AG09319 (cell line): ENCODE data around the gene MRPL20.
A peak's percentile ranks its signal among the peaks of the same experiment; 100 is the strongest.

ENCODE experiments used
- DNase-seq: peaks from one replicate; pipeline ENCODE4 v3.0.0-alpha.2; 2010; ENCODE audit warnings: low read depth; ENCODE audit errors: extremely low read depth
- TF ChIP-seq, protein P1 (sequence below): IDR thresholded peaks from 2 replicates; pipeline ENCODE4 v1.5.1; 2011; ENCODE audit warnings: low read depth, mild to moderate bottlenecking, inconsistent platforms, low read length, moderate library complexity

MRPL20 gene

DNA sequence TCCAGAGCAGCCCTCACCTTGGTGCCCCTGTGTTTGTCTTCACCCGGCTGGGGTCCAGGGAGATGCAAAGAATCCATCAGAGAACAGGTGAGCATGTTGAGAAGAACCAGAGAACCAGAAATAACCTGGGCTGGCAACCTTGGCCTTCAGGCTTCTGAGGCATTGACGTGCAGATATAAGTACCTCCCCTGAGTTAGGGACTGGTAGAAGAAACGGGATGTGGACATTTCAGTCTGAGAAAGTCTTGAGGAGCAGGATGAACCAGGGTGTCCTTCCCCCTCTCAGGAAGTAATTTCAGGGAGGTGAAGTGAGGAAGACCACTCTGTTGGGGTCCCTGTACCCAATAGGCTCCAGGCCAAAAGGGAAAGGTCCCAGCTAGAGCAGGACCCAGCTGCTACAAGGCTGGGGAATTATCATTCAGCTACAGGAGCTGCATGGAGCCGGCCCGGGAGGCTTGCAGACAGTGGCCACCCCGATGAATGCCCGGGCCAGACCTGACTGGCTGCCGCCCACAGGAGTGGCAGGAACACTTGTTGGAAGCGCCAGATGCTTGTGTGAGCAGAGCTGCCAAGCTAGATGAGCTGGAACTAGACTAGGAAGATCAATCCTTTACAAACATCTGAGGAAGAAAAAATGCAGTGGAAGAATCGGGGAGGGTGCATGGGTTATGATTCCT is 30.4 kb downstream of the MRPL20 start:
- DNase-seq = no peak

DNA sequence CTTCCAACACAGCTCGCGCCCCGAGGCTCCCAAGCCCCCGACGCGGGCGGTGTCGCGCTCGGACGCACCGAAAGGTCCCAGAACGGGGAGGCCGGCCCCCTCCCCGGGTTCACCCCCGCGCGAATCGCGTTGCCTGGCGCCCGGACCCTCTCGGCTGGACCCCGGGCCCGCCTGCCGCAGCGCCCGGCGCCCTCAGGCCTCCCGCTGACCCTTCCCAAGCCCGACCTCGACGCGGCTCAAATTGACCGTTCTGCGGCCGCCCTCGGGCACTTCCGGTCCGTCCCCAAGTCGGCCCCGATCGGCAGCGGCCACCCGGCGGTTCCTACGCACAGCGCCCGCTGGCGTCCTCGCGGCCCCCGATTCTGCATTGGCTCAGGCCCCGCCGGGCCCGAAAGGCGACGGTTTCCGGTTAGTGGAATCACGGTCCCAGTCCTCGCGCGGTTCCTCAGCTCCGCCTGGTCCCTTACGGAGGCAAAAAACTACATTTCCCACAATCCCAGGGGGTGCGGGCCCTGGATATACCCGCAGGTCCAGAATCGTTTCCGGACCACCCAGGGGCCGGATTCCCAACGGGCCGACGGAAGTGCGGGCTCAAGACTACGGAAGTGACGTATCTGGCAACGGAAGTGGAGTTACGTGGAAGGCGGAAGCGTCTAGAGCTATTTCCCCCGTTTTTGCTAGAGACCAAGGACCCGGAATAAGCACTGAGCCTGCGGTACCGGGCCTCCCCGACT is 32.0 kb downstream of the MRPL20 start, which contains the start of gene AURKAIP1:
Gene AURKAIP1 (minus strand): TSS at position 279 of the 734 bp plus-strand sequence. CDS start 451 bp downstream, outside the sequence.
- TF ChIP-seq, protein P1, sequence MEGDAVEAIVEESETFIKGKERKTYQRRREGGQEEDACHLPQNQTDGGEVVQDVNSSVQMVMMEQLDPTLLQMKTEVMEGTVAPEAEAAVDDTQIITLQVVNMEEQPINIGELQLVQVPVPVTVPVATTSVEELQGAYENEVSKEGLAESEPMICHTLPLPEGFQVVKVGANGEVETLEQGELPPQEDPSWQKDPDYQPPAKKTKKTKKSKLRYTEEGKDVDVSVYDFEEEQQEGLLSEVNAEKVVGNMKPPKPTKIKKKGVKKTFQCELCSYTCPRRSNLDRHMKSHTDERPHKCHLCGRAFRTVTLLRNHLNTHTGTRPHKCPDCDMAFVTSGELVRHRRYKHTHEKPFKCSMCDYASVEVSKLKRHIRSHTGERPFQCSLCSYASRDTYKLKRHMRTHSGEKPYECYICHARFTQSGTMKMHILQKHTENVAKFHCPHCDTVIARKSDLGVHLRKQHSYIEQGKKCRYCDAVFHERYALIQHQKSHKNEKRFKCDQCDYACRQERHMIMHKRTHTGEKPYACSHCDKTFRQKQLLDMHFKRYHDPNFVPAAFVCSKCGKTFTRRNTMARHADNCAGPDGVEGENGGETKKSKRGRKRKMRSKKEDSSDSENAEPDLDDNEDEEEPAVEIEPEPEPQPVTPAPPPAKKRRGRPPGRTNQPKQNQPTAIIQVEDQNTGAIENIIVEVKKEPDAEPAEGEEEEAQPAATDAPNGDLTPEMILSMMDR = peak; percentile 37
- peak; percentile 99 for DNase-seq

More for the DNA sequence above, 30.4 kb downstream of the MRPL20 start:
- TF ChIP-seq, protein P1 = no peak

DNA sequence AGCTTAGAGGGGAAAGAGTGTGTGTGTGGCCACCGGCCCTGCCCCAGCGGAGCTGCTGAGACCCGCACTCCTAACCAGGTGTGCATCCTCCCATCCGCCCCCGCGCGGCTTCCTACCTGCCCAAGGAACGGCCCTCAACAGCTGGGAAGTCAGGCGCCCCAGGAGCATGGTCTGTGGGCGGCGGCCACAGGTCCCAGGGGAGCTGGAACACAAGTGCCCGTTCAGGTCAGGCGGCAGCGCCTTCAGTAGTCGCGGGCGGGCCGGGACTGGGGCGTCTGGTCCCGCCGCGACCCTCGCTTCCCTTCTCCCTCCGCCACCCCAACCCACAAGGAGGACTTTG is 32.5 kb downstream of the MRPL20 start:
- TF ChIP-seq, protein P1 = no peak
- DNase-seq = no peak

DNA sequence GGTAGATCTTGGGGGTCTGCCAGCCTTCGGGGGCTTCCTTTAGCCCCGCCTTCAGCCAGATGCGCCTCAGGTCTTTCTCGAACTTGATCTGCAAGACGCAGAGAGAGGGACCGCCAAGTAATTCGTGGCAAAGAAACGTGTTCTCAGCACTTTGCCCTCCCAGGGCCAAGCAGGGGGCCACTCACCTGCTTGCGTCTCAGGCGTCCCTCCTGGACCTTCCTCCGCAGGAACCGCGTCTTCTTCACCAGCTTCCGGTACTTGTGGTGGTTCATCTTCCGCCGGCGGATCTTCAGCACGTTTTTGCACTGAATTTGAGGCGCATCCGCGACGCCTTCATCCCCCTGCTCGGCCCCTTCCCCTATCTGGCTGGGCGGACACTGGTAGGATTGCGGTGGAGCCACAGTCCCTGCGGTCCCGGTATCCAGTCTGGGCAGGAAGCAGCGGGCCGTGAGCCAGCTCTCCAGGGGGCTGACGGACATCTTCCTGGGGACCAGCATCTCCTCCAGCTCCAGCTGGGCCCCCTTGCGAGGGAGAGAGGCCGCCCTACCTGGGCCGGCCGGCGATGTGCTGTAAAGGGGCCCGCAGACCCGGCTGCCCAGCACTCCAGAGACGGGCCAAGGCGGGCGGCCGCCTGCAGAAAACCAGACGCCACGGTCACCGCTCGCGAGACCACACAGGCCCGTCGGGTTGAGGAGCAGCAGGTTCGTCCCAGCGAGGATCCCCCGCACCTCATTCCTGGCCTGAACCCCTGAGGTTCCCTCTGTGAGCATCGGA is 33.1 kb downstream of the MRPL20 start:
- TF ChIP-seq, protein P1 = no peak

DNA sequence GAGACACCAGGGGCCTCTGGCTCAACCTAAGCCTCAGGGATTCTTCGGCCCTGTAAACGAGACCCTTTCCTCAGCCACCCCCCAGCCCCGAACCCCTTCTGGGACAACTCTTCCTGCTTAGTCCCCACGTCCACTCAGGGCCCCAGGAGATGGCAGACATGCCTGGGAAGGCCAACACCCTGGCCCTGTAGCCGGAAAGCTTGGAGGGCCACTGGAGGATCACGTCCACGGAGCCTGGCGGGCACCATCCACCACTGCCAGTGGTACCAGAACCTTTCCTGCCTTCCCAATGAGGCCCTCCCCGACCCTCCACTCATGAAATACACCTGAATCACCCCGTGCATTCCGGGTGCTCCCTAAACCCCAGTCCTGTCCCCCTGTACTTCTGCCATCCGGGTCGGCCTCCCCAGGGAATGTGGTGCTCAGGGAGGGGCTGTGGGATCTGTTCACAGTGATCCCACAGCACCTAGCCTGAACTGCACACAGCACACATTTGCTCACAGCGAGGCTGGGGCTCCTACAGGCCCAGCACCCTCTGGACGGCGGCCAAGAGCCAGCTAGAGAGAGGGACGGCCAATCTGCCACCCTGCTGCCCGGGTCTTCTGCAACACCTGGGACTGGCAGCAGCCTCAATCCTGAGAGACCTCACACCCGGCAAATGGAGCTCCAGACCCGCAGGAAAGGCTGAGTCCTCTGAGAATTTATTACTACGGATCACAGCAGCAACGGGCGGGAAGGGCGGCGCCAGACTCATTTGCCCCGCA is 33.9 kb downstream of the MRPL20 start:
- TF ChIP-seq, protein P1 = no peak
- no peak for DNase-seq

More for the DNA sequence above, 33.1 kb downstream of the MRPL20 start:
- no peak for DNase-seq

DNA sequence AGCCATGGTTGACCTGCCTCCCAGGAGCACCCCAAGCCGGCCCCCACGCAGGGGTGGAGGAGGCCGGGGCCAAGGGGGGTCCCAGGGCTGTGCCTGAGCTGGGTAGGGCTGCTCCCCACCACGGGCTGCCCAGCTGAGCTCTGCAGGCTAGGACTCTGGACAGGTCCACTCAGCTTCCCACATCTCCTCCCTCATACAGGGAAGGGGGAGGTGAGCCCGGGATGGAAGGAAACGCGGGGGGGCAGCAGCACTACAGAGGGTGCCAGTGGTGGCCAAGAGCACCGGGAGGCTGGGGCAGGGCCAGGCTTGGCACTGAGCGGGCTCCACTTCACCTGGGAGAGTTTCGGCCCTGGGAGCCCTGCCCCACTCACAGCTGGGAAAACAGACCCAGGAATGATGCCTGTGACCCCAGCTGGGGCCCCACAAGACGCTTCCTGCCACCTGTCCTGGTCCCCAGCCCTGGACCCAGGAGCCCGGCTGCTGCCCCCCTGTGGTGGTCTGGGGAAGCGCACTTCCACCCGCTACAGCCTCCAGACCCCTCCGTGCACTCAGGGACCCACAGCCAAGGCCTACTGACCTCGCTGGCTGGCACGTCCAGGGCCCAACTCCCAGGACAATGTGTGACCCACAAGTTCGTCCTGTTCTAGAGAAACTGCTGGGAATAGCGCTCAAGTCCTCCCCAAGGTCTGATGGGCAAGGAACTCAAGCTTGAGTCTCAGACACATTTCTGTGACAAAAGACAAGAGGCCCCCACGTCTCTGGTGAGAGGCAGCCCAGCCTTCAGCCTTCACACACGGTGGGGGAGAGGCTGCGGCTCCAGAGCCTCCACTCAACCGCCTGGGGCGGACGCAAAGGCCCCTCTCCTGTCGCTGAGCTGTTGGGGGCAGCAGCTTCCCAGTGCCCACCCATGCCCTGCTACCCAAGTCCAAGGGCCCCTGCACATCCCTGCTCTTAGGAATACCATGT is 35.1 kb downstream of the MRPL20 start:
- DNase-seq = no peak
- TF ChIP-seq, protein P1 = peak; percentile 93
